Stimulated activated CD8-positive, alpha-beta memory T cell treated with anti-CD3 and anti-CD28 coated beads, Interleukin-7, amount 100 ng/mL, for 48 hours (primary cell): Measurements from ENCODE around the gene C12orf42.
"Not testable (repeated sequence)": the region's sequence is repeated elsewhere in the genome, so short reads cannot be mapped to it uniquely, and the experiment has no call there.

Experiments
- DNase-seq, 2 donors: peaks; one replicate each; pipeline ENCODE4 v3.0.0-alpha.2; 2020; ENCODE audit warnings: low read depth in 1 of 2; ENCODE audit errors: extremely low read depth in 1 of 2

C12orf42 gene

GRCh38 chr12:103425674-103426073 is 70.1 kb downstream of the C12orf42 start:
- not testable (repeated sequence) for DNase-seq

GRCh38 chr12:103424849-103425586 is 70.8 kb downstream of the C12orf42 start:
- DNase-seq: not testable (repeated sequence)

- DNase-seq: no peak
Measured at GRCh38 chr12:103423516-103423910, 72.3 kb downstream of the C12orf42 start.

- DNase-seq: no peak
Measured at GRCh38 chr12:103422746-103423515, 72.8 kb downstream of the C12orf42 start.

- DNase-seq: no peak
Measured at GRCh38 chr12:103422328-103422727, 73.4 kb downstream of the C12orf42 start.

GRCh38 chr12:103421402-103421801 is 74.4 kb downstream of the C12orf42 start:
- no peak for DNase-seq

GRCh38 chr12:103415681-103416080 is 80.1 kb downstream of the C12orf42 start:
- no peak for DNase-seq

- DNase-seq: no peak
Measured at GRCh38 chr12:103401421-103401820, 94.3 kb downstream of the C12orf42 start.

GRCh38 chr12:103399986-103400385 is 95.8 kb downstream of the C12orf42 start:
- DNase-seq: no peak

GRCh38 chr12:103397536-103397935 is 98.2 kb downstream of the C12orf42 start:
- DNase-seq: no peak

- no peak for DNase-seq
Measured at GRCh38 chr12:103392722-103393121, 103.0 kb downstream of the C12orf42 start.

GRCh38 chr12:103391103-103391502 is 104.7 kb downstream of the C12orf42 start:
- no peak for DNase-seq

- DNase-seq: no peak
Measured at GRCh38 chr12:103387385-103387784, 108.4 kb downstream of the C12orf42 start.

GRCh38 chr12:103386451-103386850 is 109.3 kb downstream of the C12orf42 start:
- no peak for DNase-seq

GRCh38 chr12:103382736-103383346 is 112.9 kb downstream of the C12orf42 start:
- no peak for DNase-seq

GRCh38 chr12:103382119-103382518 is 113.6 kb downstream of the C12orf42 start:
- no peak for DNase-seq

GRCh38 chr12:103379670-103380069 is 116.1 kb downstream of the C12orf42 start:
- DNase-seq: no peak

GRCh38 chr12:103373088-103373523 is 122.7 kb downstream of the C12orf42 start:
- no peak for DNase-seq

GRCh38 chr12:103369929-103370328 is 125.8 kb downstream of the C12orf42 start:
- no peak for DNase-seq

- DNase-seq: no peak
Measured at GRCh38 chr12:103368167-103368566, 127.6 kb downstream of the C12orf42 start.

- no peak for DNase-seq
Measured at GRCh38 chr12:103354403-103354802, 141.4 kb downstream of the C12orf42 start.

- DNase-seq: no peak
Measured at GRCh38 chr12:103353913-103354312, 141.9 kb downstream of the C12orf42 start.
